GM23338 (cell line): ENCODE measurements around the gene ATF6. TPM values are rescaled to one million over a fixed set of nuclear protein-coding genes. Genes with fewer than 3 reads are reported as not detected.

Source experiments
- ATAC-seq: fragments of 200-7000 bp; cut with Tn5 transposase; 3 replicates; pipeline ENCODE4 v1.9.1; 2020
- DNase-seq: peaks from one replicate; pipeline ENCODE4 v3.0.0-alpha.2; 2015; ENCODE audit warnings: low spot score
- H2AFZ ChIP-seq: fragments of 200-600 bp; sonication (generic); 2 replicates; pipeline ENCODE4 v1.8.0; 2016; ENCODE audit warnings: antibody characterized with exemption, mild to moderate bottlenecking, moderate library complexity
- H3F3A ChIP-seq: fragments of 200-600 bp; sonication (generic); replicated peaks from 2 replicates; pipeline ENCODE4 v1.8.0; 2017; ENCODE audit warnings: antibody characterized with exemption, mixed run types, low read depth
- H3K27ac ChIP-seq: fragments of 200-600 bp; sonication (generic); 2 replicates; pipeline ENCODE4 v1.6.1; 2016; ENCODE audit warnings: low read depth
- H3K27me3 ChIP-seq: fragments of 200-600 bp; sonication (generic); 2 replicates; pipeline ENCODE4 v1.8.0; 2016; ENCODE audit warnings: mild to moderate bottlenecking, mixed run types, moderate library complexity; ENCODE audit not compliant: insufficient read depth
- H3K36me3 ChIP-seq: fragments of 200-600 bp; sonication (generic); 2 replicates; pipeline ENCODE4 v1.8.0; 2016; ENCODE audit warnings: mild to moderate bottlenecking; ENCODE audit not compliant: insufficient read depth
- H3K4me1 ChIP-seq: fragments of 200-600 bp; sonication (generic); 2 replicates; pipeline ENCODE4 v1.8.0; 2016; ENCODE audit warnings: mild to moderate bottlenecking, moderate library complexity; ENCODE audit not compliant: insufficient read depth
- H3K4me2 ChIP-seq: fragments of 200-600 bp; sonication (generic); 2 replicates; pipeline ENCODE4 v1.7.1; 2017; ENCODE audit warnings: mixed run types
- H3K4me3 ChIP-seq: fragments of 200-600 bp; sonication (generic); 2 replicates; pipeline ENCODE4 v1.6.1; 2016; ENCODE audit warnings: mixed run types
- H3K79me2 ChIP-seq: fragments of 200-600 bp; sonication (generic); replicated peaks from 2 replicates; pipeline ENCODE4 v1.8.0; 2017; ENCODE audit warnings: mild to moderate bottlenecking; ENCODE audit not compliant: insufficient read depth
- H3K9me2 ChIP-seq: fragments of 200-600 bp; sonication (generic); 2 replicates; pipeline ENCODE4 v1.8.0; 2017; ENCODE audit not compliant: insufficient read depth
- H4K20me1 ChIP-seq: fragments of 200-600 bp; sonication (generic); replicated peaks from 2 replicates; pipeline ENCODE4 v1.8.0; 2017; ENCODE audit warnings: mild to moderate bottlenecking; ENCODE audit not compliant: insufficient read depth
- H3K27ac Mint-ChIP-seq: 2 replicates; pipeline ENCODE4 v1.8.0; 2020; ENCODE audit warnings: inconsistent platforms, mild to moderate bottlenecking, moderate library complexity, mixed read lengths
- H3K27me3 Mint-ChIP-seq: 3 replicates; pipeline ENCODE4 v1.8.0; 2022; ENCODE audit warnings: low read depth, mild to moderate bottlenecking, moderate library complexity, mixed read lengths, inconsistent platforms; ENCODE audit not compliant: insufficient read depth, poor library complexity
- H3K36me3 Mint-ChIP-seq: 3 replicates; pipeline ENCODE4 v1.8.0; 2021; ENCODE audit warnings: low read depth, mild to moderate bottlenecking, inconsistent platforms, moderate library complexity, mixed read lengths
- H3K4me1 Mint-ChIP-seq: 3 replicates; pipeline ENCODE4 v1.8.0; 2020; ENCODE audit warnings: mild to moderate bottlenecking, inconsistent platforms, mixed read lengths
- H3K4me3 Mint-ChIP-seq: 3 replicates; pipeline ENCODE4 v1.8.0; 2021; ENCODE audit warnings: moderate library complexity, mild to moderate bottlenecking, inconsistent platforms, mixed read lengths
- H3K9me3 Mint-ChIP-seq: 3 replicates; pipeline ENCODE4 v1.8.0; 2020; ENCODE audit warnings: moderate library complexity, mild to moderate bottlenecking, inconsistent platforms, mixed read lengths
- CREB1 ChIP-seq: fragments of 250-450 bp; sonication (Bioruptor Pico); IDR thresholded peaks from 2 replicates; pipeline ENCODE4 v1.5.0; 2020; ENCODE audit warnings: low read depth, mild to moderate bottlenecking, moderate library complexity
- EZH2 ChIP-seq: fragments of 200-600 bp; sonication (generic); IDR thresholded peaks from one replicate; pipeline ENCODE4 v1.8.0; 2017; ENCODE audit warnings: antibody characterized with exemption, mild to moderate bottlenecking, low read depth; ENCODE audit not compliant: unreplicated experiment
- EZH2phosphoT487 ChIP-seq: fragments of 200-600 bp; sonication (generic); IDR thresholded peaks from one replicate; pipeline ENCODE4 v1.8.1; 2018; ENCODE audit warnings: antibody characterized with exemption; ENCODE audit not compliant: unreplicated experiment
- JUNB ChIP-seq: IDR thresholded peaks from one replicate; pipeline ENCODE4 v1.6.1; 2016; ENCODE audit warnings: antibody characterized with exemption; ENCODE audit not compliant: unreplicated experiment
- POLR2AphosphoS5 ChIP-seq: IDR thresholded peaks from 2 replicates; pipeline ENCODE4 v1.6.1; 2016; ENCODE audit warnings: antibody characterized with exemption, low read depth
- STAT1 ChIP-seq: IDR thresholded peaks from one replicate; pipeline ENCODE4 v1.6.1; 2016; ENCODE audit warnings: antibody characterized with exemption; ENCODE audit not compliant: unreplicated experiment
- ZNF114 ChIP-seq: fragments of 250-450 bp; sonication (Bioruptor Pico); IDR thresholded peaks from 2 replicates; pipeline ENCODE4 v1.5.0; 2020; ENCODE audit warnings: mild to moderate bottlenecking, moderate library complexity
- ZNF331 ChIP-seq: fragments of 250-450 bp; sonication (Bioruptor Pico); IDR thresholded peaks from 2 replicates; pipeline ENCODE4 v1.5.0; 2020; ENCODE audit warnings: low read depth, mild to moderate bottlenecking, moderate library complexity
- polyA plus RNA-seq: library from polyadenylated mRNA; unstranded; fragments of >200 nt; fragmentation: Nextera tagmentation; extraction: Ambion mirVana; gene quantifications from 2 replicates; pipeline ENCODE4 v1.2.1, GENCODE V29; 2016
- total RNA-seq: library from RNA; depleted of rRNA; stranded (reverse); fragments of >200 nt; shearing (Covaris generic); gene quantifications from 2 replicates; pipeline ENCODE4 v1.2.3, GENCODE V29; 2014
- TF ChIP-seq, protein P1 (sequence below): fragments of 250-450 bp; sonication (Bioruptor Pico); IDR thresholded peaks from 2 replicates; pipeline ENCODE4 v1.5.0; 2020; ENCODE audit warnings: mild to moderate bottlenecking, moderate library complexity
- TF ChIP-seq, protein P2 (sequence below): IDR thresholded peaks from 2 replicates; pipeline ENCODE4 v1.6.1; 2016; ENCODE audit warnings: antibody characterized with exemption
- TF ChIP-seq, protein P3 (sequence below), 2 experiments: fragments of 200-600 bp in 1 of 2; sonication (generic) in 1 of 2; conservative IDR thresholded peaks; 2 replicates each; pipeline versions ENCODE4 v1.5.1 to v1.6.1; 2016 to 2017; ENCODE audit warnings: antibody characterized with exemption in 2 of 2, low read depth in 2 of 2, mild to moderate bottlenecking in 2 of 2, moderate library complexity in 1 of 2

ATF6 gene
- total and polyA plus RNA-seq, 2 experiments from 2014 or later, result 5.0 to 13.5 TPM

DNA sequence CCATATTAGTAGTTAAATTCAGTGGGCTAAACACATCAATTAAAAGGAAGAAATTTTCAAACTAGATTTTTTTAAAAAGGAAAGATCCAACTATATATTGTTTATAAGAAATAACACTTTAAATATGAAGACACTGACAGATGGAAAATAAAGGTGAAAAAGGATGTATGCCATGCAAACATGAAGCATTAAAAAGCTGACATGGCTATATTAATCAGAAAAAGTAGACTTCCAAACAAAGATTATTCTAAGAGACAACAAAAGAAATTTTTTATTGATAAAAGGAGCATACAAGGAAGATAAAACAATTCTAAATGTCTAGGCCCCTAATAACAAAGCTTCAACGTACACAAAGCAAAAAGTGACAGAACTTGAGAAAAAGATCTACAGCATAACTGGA lies 92.2 kb downstream of the ATF6 start:
- Mint-ChIP-seq H3K27me3 (no peaks in the 10 kb centered on the region), H3K9me3 (no peaks in the 10 kb centered on the region), H3K27ac (no peak overlapping the region), H3K36me3 (no peaks in the 10 kb centered on the region), H3K4me1 (no peaks in the 10 kb centered on the region), H3K4me3 (no peak overlapping the region)
- ATAC-seq (no peak), DNase-seq (no peak)
- Histone ChIP-seq H3K4me1 (no peaks in the 10 kb centered on the region), H2AFZ (no peak overlapping the region), H4K20me1 (no peaks in the 10 kb centered on the region), H3K9me2 (no peaks in the 10 kb centered on the region), H3K36me3 (no peaks in the 10 kb centered on the region), H3K4me2 (no peak overlapping the region), H3K79me2 (no peaks in the 10 kb centered on the region), H3K27me3 (no peaks in the 10 kb centered on the region), H3F3A (no peaks in the 10 kb centered on the region), H3K27ac (no peak overlapping the region), H3K4me3 (no peak overlapping the region)
- TF ChIP-seq CREB1 (CRISPR knock-in tag) (no peak), ZNF331 (no peak), STAT1 (no peak), ZNF114 (no peak)
- TF ChIP-seq, protein P1, sequence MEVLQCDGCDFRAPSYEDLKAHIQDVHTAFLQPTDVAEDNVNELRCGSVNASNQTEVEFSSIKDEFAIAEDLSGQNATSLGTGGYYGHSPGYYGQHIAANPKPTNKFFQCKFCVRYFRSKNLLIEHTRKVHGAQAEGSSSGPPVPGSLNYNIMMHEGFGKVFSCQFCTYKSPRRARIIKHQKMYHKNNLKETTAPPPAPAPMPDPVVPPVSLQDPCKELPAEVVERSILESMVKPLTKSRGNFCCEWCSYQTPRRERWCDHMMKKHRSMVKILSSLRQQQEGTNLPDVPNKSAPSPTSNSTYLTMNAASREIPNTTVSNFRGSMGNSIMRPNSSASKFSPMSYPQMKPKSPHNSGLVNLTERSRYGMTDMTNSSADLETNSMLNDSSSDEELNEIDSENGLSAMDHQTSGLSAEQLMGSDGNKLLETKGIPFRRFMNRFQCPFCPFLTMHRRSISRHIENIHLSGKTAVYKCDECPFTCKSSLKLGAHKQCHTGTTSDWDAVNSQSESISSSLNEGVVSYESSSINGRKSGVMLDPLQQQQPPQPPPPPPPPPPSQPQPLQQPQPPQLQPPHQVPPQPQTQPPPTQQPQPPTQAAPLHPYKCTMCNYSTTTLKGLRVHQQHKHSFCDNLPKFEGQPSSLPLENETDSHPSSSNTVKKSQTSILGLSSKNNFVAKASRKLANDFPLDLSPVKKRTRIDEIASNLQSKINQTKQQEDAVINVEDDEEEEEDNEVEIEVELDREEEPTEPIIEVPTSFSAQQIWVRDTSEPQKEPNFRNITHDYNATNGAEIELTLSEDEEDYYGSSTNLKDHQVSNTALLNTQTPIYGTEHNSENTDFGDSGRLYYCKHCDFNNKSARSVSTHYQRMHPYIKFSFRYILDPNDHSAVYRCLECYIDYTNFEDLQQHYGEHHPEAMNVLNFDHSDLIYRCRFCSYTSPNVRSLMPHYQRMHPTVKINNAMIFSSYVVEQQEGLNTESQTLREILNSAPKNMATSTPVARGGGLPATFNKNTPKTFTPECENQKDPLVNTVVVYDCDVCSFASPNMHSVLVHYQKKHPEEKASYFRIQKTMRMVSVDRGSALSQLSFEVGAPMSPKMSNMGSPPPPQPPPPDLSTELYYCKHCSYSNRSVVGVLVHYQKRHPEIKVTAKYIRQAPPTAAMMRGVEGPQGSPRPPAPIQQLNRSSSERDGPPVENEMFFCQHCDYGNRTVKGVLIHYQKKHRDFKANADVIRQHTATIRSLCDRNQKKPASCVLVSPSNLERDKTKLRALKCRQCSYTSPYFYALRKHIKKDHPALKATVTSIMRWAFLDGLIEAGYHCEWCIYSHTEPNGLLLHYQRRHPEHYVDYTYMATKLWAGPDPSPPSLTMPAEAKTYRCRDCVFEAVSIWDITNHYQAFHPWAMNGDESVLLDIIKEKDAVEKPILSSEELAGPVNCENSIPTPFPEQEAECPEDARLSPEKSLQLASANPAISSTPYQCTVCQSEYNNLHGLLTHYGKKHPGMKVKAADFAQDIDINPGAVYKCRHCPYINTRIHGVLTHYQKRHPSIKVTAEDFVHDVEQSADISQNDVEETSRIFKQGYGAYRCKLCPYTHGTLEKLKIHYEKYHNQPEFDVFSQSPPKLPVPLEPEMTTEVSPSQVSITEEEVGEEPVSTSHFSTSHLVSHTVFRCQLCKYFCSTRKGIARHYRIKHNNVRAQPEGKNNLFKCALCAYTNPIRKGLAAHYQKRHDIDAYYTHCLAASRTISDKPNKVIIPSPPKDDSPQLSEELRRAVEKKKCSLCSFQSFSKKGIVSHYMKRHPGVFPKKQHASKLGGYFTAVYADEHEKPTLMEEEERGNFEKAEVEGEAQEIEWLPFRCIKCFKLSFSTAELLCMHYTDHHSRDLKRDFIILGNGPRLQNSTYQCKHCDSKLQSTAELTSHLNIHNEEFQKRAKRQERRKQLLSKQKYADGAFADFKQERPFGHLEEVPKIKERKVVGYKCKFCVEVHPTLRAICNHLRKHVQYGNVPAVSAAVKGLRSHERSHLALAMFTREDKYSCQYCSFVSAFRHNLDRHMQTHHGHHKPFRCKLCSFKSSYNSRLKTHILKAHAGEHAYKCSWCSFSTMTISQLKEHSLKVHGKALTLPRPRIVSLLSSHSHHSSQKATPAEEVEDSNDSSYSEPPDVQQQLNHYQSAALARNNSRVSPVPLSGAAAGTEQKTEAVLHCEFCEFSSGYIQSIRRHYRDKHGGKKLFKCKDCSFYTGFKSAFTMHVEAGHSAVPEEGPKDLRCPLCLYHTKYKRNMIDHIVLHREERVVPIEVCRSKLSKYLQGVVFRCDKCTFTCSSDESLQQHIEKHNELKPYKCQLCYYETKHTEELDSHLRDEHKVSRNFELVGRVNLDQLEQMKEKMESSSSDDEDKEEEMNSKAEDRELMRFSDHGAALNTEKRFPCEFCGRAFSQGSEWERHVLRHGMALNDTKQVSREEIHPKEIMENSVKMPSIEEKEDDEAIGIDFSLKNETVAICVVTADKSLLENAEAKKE (CRISPR knock-in tag), result no peak

DNA sequence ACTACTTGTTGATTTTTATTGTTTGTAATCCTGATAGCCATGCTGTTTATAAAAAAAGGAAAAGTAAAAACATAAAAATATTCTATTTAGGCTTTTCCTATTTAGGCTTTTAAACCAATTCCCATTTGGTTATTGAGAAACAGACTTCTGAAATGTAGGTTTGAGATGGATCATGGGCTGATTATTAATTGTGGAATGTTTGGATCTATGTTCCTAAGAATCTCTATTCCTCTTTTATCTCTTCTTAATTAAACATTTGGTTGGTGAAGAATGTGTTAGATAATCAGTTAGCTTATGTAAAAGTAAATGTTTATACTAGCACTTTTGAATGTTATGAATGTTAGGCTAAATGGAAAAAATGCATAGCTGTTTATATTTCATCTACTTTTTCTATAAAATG lies 97.4 kb downstream of the ATF6 start:
- Histone ChIP-seq H3K27me3 (no peaks in the 10 kb centered on the region), H3K79me2 (no peaks in the 10 kb centered on the region), H3K27ac (no peak overlapping the region), H3K36me3 (no peaks in the 10 kb centered on the region), H3F3A (no peaks in the 10 kb centered on the region), H3K4me3 (no peak overlapping the region), H3K9me2 (no peaks in the 10 kb centered on the region), H4K20me1 (no peaks in the 10 kb centered on the region), H2AFZ (no peak overlapping the region), H3K4me1 (no peaks in the 10 kb centered on the region), H3K4me2 (no peak overlapping the region)
- Mint-ChIP-seq H3K27me3 (no peaks in the 10 kb centered on the region), H3K36me3 (no peaks in the 10 kb centered on the region), H3K4me3 (no peak overlapping the region), H3K9me3 (no peaks in the 10 kb centered on the region), H3K27ac (no peak overlapping the region), H3K4me1 (no peaks in the 10 kb centered on the region)
- ATAC-seq, result no peak
- DNase-seq, result no peak
- no peak for TF ChIP-seq JUNB
- TF ChIP-seq STAT1, result no peak
- TF ChIP-seq EZH2phosphoT487, result no peak
- TF ChIP-seq EZH2, result no peak
- TF ChIP-seq POLR2AphosphoS5, result no peak
- no peak for TF ChIP-seq CREB1 (CRISPR knock-in tag)
- TF ChIP-seq, protein P2, sequence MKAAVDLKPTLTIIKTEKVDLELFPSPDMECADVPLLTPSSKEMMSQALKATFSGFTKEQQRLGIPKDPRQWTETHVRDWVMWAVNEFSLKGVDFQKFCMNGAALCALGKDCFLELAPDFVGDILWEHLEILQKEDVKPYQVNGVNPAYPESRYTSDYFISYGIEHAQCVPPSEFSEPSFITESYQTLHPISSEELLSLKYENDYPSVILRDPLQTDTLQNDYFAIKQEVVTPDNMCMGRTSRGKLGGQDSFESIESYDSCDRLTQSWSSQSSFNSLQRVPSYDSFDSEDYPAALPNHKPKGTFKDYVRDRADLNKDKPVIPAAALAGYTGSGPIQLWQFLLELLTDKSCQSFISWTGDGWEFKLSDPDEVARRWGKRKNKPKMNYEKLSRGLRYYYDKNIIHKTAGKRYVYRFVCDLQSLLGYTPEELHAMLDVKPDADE, result no peak
- TF ChIP-seq, protein P3, sequence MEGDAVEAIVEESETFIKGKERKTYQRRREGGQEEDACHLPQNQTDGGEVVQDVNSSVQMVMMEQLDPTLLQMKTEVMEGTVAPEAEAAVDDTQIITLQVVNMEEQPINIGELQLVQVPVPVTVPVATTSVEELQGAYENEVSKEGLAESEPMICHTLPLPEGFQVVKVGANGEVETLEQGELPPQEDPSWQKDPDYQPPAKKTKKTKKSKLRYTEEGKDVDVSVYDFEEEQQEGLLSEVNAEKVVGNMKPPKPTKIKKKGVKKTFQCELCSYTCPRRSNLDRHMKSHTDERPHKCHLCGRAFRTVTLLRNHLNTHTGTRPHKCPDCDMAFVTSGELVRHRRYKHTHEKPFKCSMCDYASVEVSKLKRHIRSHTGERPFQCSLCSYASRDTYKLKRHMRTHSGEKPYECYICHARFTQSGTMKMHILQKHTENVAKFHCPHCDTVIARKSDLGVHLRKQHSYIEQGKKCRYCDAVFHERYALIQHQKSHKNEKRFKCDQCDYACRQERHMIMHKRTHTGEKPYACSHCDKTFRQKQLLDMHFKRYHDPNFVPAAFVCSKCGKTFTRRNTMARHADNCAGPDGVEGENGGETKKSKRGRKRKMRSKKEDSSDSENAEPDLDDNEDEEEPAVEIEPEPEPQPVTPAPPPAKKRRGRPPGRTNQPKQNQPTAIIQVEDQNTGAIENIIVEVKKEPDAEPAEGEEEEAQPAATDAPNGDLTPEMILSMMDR (conservative IDR thresholded peaks at IDR 0.05; ENCODE audit: low read depth in 2 of 2), result no peak
